Astrocyte of the cerebellum (primary cell): ENCODE data around the gene SLC25A26.

Experiments
- DNase-seq: peaks from one replicate; pipeline ENCODE4 v3.0.0-alpha.2; 2011; ENCODE audit warnings: low read depth
- H3K4me3 ChIP-seq: 2 replicates; pipeline ENCODE4 v1.5.1; 2011; ENCODE audit warnings: mild to moderate bottlenecking, low read depth, low read length, moderate library complexity
- in situ Hi-C: cut with HindIII; loops from 2 replicates; pipeline ENCODE4 v1.10.0; 2017; ENCODE audit warnings: low sequenced_read_pairs
- TF ChIP-seq, protein P1 (sequence below): IDR thresholded peaks from 2 replicates; pipeline ENCODE4 v1.5.1; 2012; ENCODE audit warnings: low read length, low read depth, moderate library complexity, mild to moderate bottlenecking; ENCODE audit errors: missing control alignments

SLC25A26 gene

DNA sequence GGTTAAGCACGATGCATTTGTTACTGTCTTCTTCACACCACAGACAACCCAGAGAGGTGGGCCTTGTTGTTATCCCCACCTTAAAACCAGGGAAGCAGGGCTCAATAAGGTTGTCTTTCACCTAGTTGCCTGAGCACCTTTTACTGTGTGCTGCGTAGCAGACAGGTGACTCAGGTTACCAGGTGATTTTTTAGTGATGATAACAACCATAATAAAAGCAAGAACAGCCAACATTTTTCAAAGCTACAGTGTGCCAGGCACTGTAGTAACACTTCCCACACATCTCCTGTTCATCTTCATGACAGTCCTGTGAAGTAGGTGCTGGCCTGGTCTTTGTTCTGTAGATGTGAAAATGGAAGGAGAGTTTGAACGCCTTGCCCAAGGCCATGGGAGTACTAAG, 132.2 kb downstream of the SLC25A26 start:
- H3K4me3 ChIP-seq: no peak overlapping the region
- no peak for DNase-seq
- TF ChIP-seq, protein P1, sequence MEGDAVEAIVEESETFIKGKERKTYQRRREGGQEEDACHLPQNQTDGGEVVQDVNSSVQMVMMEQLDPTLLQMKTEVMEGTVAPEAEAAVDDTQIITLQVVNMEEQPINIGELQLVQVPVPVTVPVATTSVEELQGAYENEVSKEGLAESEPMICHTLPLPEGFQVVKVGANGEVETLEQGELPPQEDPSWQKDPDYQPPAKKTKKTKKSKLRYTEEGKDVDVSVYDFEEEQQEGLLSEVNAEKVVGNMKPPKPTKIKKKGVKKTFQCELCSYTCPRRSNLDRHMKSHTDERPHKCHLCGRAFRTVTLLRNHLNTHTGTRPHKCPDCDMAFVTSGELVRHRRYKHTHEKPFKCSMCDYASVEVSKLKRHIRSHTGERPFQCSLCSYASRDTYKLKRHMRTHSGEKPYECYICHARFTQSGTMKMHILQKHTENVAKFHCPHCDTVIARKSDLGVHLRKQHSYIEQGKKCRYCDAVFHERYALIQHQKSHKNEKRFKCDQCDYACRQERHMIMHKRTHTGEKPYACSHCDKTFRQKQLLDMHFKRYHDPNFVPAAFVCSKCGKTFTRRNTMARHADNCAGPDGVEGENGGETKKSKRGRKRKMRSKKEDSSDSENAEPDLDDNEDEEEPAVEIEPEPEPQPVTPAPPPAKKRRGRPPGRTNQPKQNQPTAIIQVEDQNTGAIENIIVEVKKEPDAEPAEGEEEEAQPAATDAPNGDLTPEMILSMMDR: no peak
- in situ Hi-C loops: no loop called here

GRCh38 chr3:66353530-66353929, 132.7 kb downstream of the SLC25A26 start:
- TF ChIP-seq, protein P1: no peak
- no peak overlapping the region for H3K4me3 ChIP-seq
- DNase-seq: peak; percentile 70
- in situ Hi-C loops: no loop called here

DNA sequence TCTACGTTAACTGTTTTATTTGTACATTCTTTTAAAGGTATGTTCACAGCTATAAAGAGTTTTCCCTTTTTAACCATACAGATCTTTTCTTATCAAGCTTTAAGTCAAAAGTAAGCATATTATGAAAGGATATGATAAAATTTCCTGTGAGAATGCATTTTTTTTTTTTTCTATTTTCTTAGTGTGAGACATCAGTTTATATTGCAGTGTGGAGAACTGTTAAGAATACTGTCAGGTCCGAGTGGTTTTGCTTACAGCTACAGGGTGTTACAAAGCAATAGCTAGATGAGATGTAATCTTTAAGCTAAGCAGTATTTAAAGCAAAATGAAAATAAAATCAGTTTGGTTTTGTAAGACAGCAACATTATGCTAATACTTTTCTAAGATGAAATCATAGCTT, 133.2 kb downstream of the SLC25A26 start:
- no peak overlapping the region for H3K4me3 ChIP-seq
- in situ Hi-C loops: no loop called here
- TF ChIP-seq, protein P1: no peak
- no peak for DNase-seq

DNA sequence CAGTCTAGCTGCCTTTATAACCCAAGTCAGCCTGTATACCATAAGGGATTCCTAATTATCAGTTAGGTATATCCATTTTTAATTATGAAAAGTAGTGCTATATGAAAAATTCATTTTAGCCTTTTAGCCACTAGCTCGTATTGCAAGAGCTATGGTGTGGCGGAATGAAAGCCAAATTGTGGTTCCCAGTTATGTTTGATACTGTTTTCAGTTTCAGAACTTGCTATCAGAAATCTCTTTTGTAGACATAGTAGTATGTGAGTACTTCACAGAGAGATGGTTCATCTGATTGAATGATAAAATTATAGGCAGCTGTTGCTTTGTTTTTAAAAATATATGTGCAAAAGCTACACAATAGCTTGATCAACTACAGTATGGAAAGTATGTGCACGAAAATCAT, 134.6 kb downstream of the SLC25A26 start:
- TF ChIP-seq, protein P1: no peak
- DNase-seq: no peak
- in situ Hi-C loops: no loop called here
- H3K4me3 ChIP-seq: no peak overlapping the region

- TF ChIP-seq, protein P1: no peak
- in situ Hi-C loops: no loop called here
- no peak overlapping the region for H3K4me3 ChIP-seq
- no peak for DNase-seq
Observed at GRCh38 chr3:66355997-66356396, 135.2 kb downstream of the SLC25A26 start.

- TF ChIP-seq, protein P1: no peak
- in situ Hi-C loops: no loop called here
- H3K4me3 ChIP-seq: no peak overlapping the region
- DNase-seq: no peak
Observed at GRCh38 chr3:66361356-66361755, 140.6 kb downstream of the SLC25A26 start.

GRCh38 chr3:66362541-66362941, 141.7 kb downstream of the SLC25A26 start:
- DNase-seq: no peak
- H3K4me3 ChIP-seq: no peak overlapping the region
- in situ Hi-C loops: no loop called here
- TF ChIP-seq, protein P1: no peak
